Activated CD8-positive, alpha-beta T cell treated with anti-CD3 and anti-CD28 coated beads for 36 hours (primary cell): Measurements from ENCODE around the gene SUPT3H. TPM values are rescaled to one million over a fixed set of nuclear protein-coding genes. Genes with fewer than 3 reads are reported as not detected.

ENCODE experiments used
- ATAC-seq: fragments of 200-7000 bp; cut with Tn5 transposase; one replicate; pipeline ENCODE4 v1.10.0; 2021; ENCODE audit warnings: mild to moderate bottlenecking, moderate library complexity
- CTCF ChIA-PET: fragments of 350-600 bp; sonication (Branson Sonifier 250); formaldehyde crosslinking; loops from one replicate; lab custom pipeline; 2021; ENCODE audit warnings: antibody characterized with exemption; lab: Charles Lee
- POLR2A ChIA-PET: fragments of 350-600 bp; sonication (Branson Sonifier 250); formaldehyde crosslinking; loops from one replicate; lab custom pipeline; 2021; ENCODE audit warnings: antibody characterized with exemption; lab: Charles Lee
- DNase-seq: peaks from one replicate; pipeline ENCODE4 v3.0.0-alpha.2; 2020
- H3K27ac Mint-ChIP-seq: one replicate; pipeline ENCODE4 v1.8.0; 2021; ENCODE audit warnings: mild to moderate bottlenecking, mixed read lengths
- H3K27me3 Mint-ChIP-seq: one replicate; pipeline ENCODE4 v1.8.0; 2021; ENCODE audit warnings: mixed read lengths
- H3K36me3 Mint-ChIP-seq: one replicate; pipeline ENCODE4 v1.8.0; 2021; ENCODE audit warnings: low read depth, mixed read lengths
- H3K4me1 Mint-ChIP-seq: one replicate; pipeline ENCODE4 v1.8.0; 2021; ENCODE audit warnings: low read depth, mixed read lengths
- H3K4me3 Mint-ChIP-seq: one replicate; pipeline ENCODE4 v1.8.0; 2021; ENCODE audit warnings: mild to moderate bottlenecking, moderate library complexity, mixed read lengths
- H3K9me3 Mint-ChIP-seq: one replicate; pipeline ENCODE4 v1.8.0; 2021; ENCODE audit warnings: mixed read lengths
- intact Hi-C: fragments of 100-400 bp; cut with micrococcal nuclease; formaldehyde crosslinking; loops from one replicate; pipeline ENCODE4 v1.10.0; 2022
- total RNA-seq, 2 experiments: library from RNA; stranded (reverse); gene quantifications; one replicate each; pipeline ENCODE4 v1.2.3, GENCODE V29; 2021
- TF ChIP-seq, protein P1 (sequence below): fragments of 200-600 bp; IDR thresholded peaks from one replicate; pipeline ENCODE4 v1.8.0; 2022; ENCODE audit warnings: antibody characterized with exemption, mild to moderate bottlenecking

Gene SUPT3H
- total RNA-seq, 2 experiments from 2014 or later = 20.0 to 20.2 TPM

- ATAC-seq = no peak
These were observed 177.2 kb downstream of the SUPT3H start for GRCh38 chr6:45200510-45200909.

DNA sequence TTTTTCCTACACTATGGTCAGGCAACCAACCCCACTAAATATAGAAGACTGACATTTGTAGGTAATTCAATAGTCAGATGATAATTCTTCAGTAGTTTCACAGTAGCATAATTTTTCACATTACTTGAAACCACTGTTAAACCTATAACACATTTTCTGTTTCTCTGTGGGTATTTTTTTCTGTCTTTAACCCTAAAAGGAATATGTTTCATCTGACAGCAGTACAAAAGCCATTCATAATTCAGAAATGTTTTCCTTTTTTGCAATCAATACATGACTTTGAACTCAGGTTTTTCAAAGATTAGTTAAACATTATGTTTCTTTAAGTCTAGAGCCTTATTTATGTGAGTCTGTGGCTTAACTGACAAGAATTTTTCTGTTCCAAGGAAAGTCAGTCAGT is 178.2 kb downstream of the SUPT3H start:
- peak; percentile 13 for ATAC-seq
- peaks cover 24% of the 10 kb centered on the region for H3K4me1 Mint-ChIP-seq
- DNase-seq = no peak
- H3K4me3 Mint-ChIP-seq = no peak overlapping the region
- H3K36me3 Mint-ChIP-seq = no peaks in the 10 kb centered on the region
- no peak overlapping the region for H3K27ac Mint-ChIP-seq
- intact Hi-C loops = no loop called here
- TF ChIP-seq, protein P1, sequence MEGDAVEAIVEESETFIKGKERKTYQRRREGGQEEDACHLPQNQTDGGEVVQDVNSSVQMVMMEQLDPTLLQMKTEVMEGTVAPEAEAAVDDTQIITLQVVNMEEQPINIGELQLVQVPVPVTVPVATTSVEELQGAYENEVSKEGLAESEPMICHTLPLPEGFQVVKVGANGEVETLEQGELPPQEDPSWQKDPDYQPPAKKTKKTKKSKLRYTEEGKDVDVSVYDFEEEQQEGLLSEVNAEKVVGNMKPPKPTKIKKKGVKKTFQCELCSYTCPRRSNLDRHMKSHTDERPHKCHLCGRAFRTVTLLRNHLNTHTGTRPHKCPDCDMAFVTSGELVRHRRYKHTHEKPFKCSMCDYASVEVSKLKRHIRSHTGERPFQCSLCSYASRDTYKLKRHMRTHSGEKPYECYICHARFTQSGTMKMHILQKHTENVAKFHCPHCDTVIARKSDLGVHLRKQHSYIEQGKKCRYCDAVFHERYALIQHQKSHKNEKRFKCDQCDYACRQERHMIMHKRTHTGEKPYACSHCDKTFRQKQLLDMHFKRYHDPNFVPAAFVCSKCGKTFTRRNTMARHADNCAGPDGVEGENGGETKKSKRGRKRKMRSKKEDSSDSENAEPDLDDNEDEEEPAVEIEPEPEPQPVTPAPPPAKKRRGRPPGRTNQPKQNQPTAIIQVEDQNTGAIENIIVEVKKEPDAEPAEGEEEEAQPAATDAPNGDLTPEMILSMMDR = no peak
- H3K27me3 Mint-ChIP-seq = no peaks in the 10 kb centered on the region
- CTCF ChIA-PET = no interaction called here
- POLR2A ChIA-PET = interaction anchor here (0.9 kb wide), 1 partner anchor 30 kb away, joined by 3 read pairs; no protein-coding TSS in a partner anchor
- H3K9me3 Mint-ChIP-seq = no peaks in the 10 kb centered on the region

More at GRCh38 chr6:45200510-45200909, 177.2 kb downstream of the SUPT3H start:
- POLR2A ChIA-PET = no interaction called here
- no peak overlapping the region for H3K27ac Mint-ChIP-seq
- H3K4me1 Mint-ChIP-seq = peaks cover 19% of the 10 kb centered on the region
- DNase-seq = no peak
- H3K27me3 Mint-ChIP-seq = no peaks in the 10 kb centered on the region
- intact Hi-C loops = no loop called here
- no peaks in the 10 kb centered on the region for H3K36me3 Mint-ChIP-seq
- no peaks in the 10 kb centered on the region for H3K9me3 Mint-ChIP-seq
- CTCF ChIA-PET = no interaction called here
- H3K4me3 Mint-ChIP-seq = no peak overlapping the region
- TF ChIP-seq, protein P1 = no peak

- Mint-ChIP-seq H3K27me3 (no peaks in the 10 kb centered on the region), H3K4me3 (no peak overlapping the region), H3K4me1 (peaks cover 30% of the 10 kb centered on the region), H3K9me3 (peaks cover under 1% of the 10 kb centered on the region), H3K36me3 (no peaks in the 10 kb centered on the region), H3K27ac (no peak overlapping the region)
- TF ChIP-seq, protein P1 = no peak
- intact Hi-C loops = no loop called here
- POLR2A ChIA-PET = no interaction called here
- ATAC-seq = no peak
- no peak for DNase-seq
- CTCF ChIA-PET = no interaction called here
These were observed 181.6 kb downstream of the SUPT3H start for GRCh38 chr6:45196121-45196520.

DNA sequence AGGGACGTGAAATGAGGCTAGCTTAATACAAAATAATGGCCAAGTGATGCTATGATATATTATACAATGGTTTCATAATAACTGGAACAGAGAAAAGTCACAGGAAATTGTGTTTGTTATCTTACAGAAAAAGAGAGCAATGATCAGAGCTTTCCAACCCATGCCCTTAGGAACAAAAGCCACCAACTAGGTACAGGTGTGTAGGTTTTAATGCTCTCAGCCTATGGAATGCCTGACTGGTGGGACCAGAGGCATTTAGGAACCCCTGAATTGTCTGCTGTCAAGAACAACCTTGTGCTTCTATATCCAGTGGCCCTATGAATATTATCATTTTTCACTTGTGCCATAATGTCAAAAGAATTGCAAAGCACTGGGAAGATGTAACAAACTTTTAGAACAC is 182.6 kb downstream of the SUPT3H start:
- H3K4me1 Mint-ChIP-seq = peaks cover 30% of the 10 kb centered on the region
- no peak for DNase-seq
- no peaks in the 10 kb centered on the region for H3K27me3 Mint-ChIP-seq
- intact Hi-C loops = no loop called here
- ChIA-PET POLR2A (interaction anchor here (0.5 to 0.6 kb wide), 2 partner anchors 10 to 167 kb away, joined by 3 read pairs; no protein-coding TSS in a partner anchor), CTCF (no interaction called here)
- TF ChIP-seq, protein P1 = no peak
- peaks cover 2% of the 10 kb centered on the region for H3K9me3 Mint-ChIP-seq
- H3K36me3 Mint-ChIP-seq = peaks cover 3% of the 10 kb centered on the region
- no peak overlapping the region for H3K27ac Mint-ChIP-seq
- ATAC-seq = no peak
- H3K4me3 Mint-ChIP-seq = no peak overlapping the region

DNA sequence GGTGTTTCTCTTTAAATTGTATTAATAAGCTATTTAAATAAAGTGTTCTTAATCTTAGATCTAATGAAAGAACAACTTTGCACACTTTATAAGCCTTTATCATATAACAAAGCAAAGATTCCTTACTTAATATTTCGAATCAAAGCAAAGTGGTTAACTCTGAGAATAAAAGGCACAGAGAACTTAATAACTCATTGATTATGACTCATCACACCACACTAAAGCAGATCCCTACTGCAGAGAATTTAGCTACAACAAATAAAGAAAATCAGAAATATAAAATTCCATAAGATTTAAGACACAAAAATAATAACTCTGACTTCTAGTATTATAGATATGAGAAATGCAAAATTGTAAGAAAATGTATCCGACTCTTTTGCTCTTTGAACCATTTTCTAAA is 185.2 kb downstream of the SUPT3H start:
- H3K27ac Mint-ChIP-seq = no peak overlapping the region
- peaks cover 32% of the 10 kb centered on the region for H3K4me1 Mint-ChIP-seq
- DNase-seq = no peak
- H3K4me3 Mint-ChIP-seq = no peak overlapping the region
- intact Hi-C loops = no loop called here
- H3K9me3 Mint-ChIP-seq = peaks cover 6% of the 10 kb centered on the region
- peaks cover 10% of the 10 kb centered on the region for H3K36me3 Mint-ChIP-seq
- ChIA-PET POLR2A (no interaction called here), CTCF (interaction anchor here (0.9 to 1.0 kb wide), 2 partner anchors 13 to 537 kb away, joined by 3 read pairs; no protein-coding TSS in a partner anchor)
- TF ChIP-seq, protein P1 = no peak
- no peak for ATAC-seq
- no peaks in the 10 kb centered on the region for H3K27me3 Mint-ChIP-seq
